Activated naive CD4-positive, alpha-beta T cell treated with anti-CD3 and anti-CD28 coated beads, Interleukin-2, amount 50 U/mL, for 16 hours (primary cell): ENCODE results near the gene DCAF4L1.

Source experiments
- DNase-seq: peaks from one replicate; pipeline ENCODE4 v3.0.0-alpha.2; 2020

DCAF4L1 gene, protein sequence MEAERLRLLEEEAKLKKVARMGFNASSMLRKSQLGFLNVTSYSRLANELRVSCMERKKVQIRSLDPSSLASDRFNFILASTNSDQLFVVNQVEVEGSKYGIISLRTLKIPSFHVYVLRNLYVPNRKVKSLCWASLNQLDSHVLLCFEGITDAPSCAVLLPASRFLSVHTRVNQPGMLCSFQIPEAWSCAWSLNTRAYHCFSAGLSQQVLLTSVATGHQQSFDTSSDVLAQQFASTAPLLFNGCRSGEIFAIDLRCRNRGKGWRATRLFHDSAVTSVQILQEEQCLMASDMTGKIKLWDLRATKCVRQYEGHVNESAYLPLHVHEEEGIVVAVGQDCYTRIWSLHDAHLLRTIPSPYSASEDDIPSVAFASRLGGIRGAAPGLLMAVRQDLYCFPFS

GRCh38 chr4:41981456-41981855, at the start of gene DCAF4L1:
Gene DCAF4L1 (plus strand): TSS chr4:41981756. CDS start chr4:41981793, 37 bp downstream.
- DNase-seq, result no peak

DNA sequence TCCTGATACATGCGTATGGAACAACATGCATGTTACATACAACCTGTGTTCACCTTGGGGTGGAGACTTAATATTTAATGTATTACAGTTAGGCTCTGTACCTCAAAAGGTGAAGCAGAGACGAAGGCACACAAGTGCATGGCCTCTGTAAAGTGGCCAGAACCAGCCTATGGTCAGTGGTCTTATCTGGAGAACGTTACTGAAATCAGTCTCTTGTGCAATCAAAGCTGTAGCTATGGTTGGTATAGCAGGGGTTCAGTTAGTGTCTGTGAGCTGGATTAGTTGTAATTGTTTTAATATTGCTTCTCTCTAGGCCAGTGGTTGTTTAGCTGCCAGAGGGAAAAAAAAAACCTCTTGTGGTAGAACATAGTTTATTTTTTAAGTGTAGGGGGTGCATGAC, 48.6 kb upstream of the DCAF4L1 start:
- no peak for DNase-seq

- no peak for DNase-seq
These were observed 47.5 kb upstream of the DCAF4L1 start for GRCh38 chr4:41933997-41934503.

DNA sequence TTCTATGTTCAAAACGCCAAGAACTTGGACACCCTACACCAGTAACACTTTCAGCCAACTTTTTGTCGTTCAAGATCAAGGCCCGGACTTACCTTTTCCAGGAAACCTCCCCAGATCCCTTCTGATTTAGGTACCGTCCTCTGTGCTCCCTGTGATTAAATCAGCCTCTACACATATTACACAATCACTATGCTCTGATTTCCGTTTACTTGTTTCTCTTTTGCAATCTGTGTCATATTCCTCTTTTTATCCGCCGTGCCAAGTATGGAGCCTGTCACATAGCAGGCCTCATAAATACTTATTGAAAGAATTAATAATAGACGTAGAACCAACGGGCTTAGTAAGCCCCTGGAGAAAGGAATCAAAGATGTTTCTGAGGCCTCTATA, 47.0 kb upstream of the DCAF4L1 start:
- no peak for DNase-seq

GRCh38 chr4:41934901-41935651, 46.5 kb upstream of the DCAF4L1 start, which contains the start of gene TMEM33:
Gene TMEM33 (plus strand): TSS chr4:41935429. CDS start chr4:41935485, 56 bp downstream.
- DNase-seq, result peak; percentile 82

DNA sequence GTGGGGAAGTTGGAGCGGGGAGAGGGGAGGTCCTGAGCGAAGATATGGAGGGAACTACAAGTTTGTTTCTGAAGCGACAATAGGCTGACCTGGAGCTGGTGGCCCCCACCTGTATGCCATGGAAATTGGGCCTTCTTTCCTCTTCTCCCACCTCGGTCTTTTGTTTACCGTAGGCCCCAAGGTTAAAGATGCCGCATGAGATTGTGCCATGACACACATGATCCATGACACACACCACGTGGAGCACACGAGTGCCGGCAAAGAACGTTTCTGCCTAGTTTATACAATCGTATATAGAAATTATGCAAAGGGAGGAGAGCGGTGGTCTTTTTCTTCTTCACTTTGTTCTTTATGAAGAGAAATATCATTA, 45.9 kb upstream of the DCAF4L1 start:
- DNase-seq, result peak; percentile 41

DNA sequence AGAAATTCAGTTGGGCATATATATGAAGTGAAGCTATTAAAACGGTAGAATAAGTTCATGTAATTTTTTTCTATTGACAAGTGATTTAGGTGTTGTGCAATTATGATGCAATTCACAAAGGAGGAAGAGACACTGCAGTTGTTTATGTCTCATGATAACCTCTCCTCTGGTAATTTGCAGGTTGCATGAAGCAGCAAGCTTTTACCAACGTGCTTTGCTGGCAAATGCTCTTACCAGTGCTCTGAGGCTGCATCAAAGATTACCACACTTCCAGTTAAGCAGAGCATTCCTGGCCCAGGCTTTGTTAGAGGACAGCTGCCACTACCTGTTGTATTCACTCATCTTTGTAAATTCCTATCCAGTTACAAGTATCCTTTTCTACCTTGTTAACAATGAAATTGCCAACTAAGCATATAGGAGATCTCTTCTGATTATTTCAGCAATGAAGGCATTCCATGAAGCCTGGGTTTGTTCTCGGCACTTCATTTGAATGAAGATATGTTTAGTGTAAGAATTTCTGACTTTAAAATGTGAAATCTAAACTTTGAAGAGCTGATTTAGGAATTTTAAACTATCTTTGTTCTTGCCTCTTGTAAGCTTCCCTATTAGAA, 42.4 kb upstream of the DCAF4L1 start:
- DNase-seq, result no peak

- no peak for DNase-seq
These were observed 40.7 kb upstream of the DCAF4L1 start for GRCh38 chr4:41940834-41941233.

GRCh38 chr4:41943506-41943905, 38.0 kb upstream of the DCAF4L1 start:
- no peak for DNase-seq

GRCh38 chr4:41944089-41944488, 37.5 kb upstream of the DCAF4L1 start:
- no peak for DNase-seq

GRCh38 chr4:41949531-41949930, 32.0 kb upstream of the DCAF4L1 start:
- DNase-seq, result no peak

DNA sequence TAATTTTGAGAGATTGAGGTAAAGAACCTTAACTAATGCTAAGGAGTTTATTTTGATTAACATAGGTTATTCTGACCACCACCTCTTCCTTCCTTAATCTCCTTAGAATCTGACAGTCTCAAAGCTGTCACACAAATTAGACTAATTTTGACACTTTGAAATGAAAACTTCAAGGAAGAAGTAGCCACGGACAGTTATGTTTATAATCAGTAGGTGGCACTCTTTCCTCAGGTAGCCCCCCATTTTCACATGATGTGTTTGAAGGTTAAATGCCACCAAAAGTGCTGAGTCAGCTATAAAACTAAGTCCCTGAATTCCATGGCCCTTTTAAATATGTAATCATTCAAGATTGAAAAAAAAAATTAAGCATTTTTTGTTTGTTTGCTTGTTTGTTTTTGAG, 23.9 kb upstream of the DCAF4L1 start:
- DNase-seq, result no peak

GRCh38 chr4:41963105-41963504, 18.5 kb upstream of the DCAF4L1 start:
- no peak for DNase-seq

DNA sequence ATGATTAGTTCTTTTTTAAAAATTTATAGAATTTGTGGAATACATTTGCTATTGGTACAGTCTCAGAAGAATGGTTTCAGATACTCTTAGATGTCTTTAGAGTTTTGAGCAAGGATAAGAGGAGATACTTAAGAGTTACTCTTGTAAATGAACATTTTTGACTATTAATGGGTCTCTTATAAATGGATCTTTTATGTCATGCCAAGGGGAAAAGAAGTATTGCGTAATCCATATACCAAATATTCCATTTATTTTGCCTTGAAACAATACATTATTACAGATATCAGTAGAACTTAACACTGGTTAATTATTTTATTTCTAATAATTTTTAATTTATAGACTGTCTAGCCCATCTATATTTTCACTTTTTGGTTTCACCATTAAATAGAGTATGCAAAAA, 17.2 kb upstream of the DCAF4L1 start:
- DNase-seq, result no peak

DNA sequence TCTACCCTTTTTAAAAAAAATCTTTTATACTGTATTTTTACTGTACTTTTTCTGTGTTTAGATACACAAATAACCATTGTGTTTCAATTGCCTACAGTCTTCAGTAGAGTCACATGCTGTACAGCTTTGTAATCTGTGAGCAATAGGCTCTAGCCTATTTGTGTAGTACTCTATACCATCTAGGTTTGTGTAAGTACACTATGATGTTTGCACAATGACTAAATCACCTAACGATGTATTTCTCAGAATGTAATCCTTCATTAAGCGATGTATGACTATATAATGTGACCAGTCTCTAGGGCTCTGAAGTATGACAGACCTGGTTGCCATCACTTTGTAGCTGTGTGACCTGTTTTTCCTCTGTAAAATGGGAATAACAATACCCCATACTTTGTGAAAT, 14.2 kb upstream of the DCAF4L1 start:
- no peak for DNase-seq

GRCh38 chr4:41969671-41970070, 11.9 kb upstream of the DCAF4L1 start:
- no peak for DNase-seq

DNA sequence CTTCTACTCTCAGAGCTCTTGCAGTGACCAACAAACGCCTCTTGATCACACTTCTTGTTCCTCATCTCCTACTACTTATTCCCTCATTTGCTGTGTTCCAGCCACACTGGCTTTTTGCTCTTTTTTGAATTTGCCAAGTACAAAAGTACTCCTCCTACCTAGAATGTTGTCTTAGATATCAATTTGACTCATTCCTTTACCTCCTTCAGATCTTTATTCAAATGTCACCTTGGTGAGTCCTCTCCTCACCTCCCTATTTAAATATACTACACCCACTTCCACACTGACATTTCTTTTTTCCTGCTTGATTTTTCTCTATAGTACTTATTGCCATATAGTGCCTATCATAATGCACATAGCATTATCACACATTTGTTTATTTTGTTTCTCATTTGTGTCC, 6.2 kb upstream of the DCAF4L1 start:
- DNase-seq, result no peak

DNA sequence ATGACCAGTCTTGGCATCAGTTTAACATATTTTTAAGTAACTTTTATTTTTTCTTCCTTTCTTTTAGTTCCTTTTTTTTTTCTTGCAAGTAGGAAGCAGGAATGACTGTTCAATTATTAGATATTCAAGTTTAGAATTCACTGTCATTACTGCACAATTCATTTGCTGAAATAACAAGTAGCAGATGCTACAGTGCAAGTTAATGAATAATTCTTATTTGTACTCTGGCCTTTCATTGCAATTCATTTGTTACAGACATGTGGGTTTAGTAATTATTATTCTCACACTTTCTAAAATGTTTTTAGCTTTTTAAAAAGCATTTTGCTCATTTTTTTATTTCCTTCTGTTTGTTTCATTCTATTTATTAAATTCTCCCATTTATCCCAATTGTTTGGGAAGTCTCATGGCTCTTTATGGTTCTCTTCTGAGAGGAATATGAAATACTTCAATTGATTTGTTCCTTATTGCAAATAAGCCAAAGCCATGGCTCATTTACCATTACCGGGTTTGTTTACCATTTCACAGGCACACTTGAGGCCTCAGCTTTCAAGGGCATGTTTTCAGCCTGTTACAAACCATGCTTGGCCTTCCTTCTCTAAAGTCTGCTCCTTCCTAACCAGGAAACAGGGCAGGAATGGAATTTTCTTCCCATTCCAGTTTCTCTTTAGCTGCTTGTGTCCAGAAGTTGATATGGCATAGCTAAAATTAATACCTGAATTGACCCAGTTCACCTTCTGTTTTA, 4.6 kb upstream of the DCAF4L1 start:
- DNase-seq, result no peak

- no peak for DNase-seq
These were observed 3.8 kb upstream of the DCAF4L1 start for GRCh38 chr4:41977709-41978108.

DNA sequence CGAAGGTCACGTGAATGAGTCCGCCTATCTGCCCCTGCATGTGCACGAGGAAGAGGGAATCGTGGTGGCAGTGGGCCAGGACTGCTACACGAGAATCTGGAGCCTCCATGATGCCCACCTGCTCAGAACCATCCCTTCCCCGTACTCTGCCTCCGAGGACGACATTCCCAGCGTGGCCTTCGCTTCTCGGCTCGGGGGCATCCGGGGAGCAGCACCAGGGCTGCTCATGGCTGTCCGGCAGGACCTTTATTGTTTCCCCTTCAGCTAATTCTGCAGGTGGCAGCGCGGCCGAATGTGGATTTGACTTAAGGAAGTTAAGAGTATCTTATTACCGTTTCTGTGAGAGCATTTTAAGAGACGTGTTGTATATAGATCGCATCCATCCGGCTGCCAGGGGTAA, 1.2 kb downstream of the DCAF4L1 start:
- DNase-seq, result no peak

- DNase-seq, result no peak
These were observed 3.6 kb downstream of the DCAF4L1 start for GRCh38 chr4:41985151-41985550.

- no peak for DNase-seq
These were observed 8.4 kb downstream of the DCAF4L1 start for GRCh38 chr4:41989994-41990364.
